SU-DHL-6 (cell line): ENCODE measurements around the gene KRT79.

Experiments
- H2AFZ ChIP-seq: fragments of 200-600 bp; sonication (generic); 2 replicates; pipeline ENCODE4 v1.6.1; 2014; ENCODE audit warnings: low read depth, mild to moderate bottlenecking, moderate library complexity, mixed read lengths, antibody characterized with exemption, low read length; ENCODE audit not compliant: severe bottlenecking
- H3F3A ChIP-seq: fragments of 200-600 bp; shearing (Covaris generic); 2 replicates; pipeline ENCODE4 v1.6.0; 2016; ENCODE audit warnings: antibody characterized with exemption, mild to moderate bottlenecking; ENCODE audit not compliant: insufficient read depth
- H3K27ac ChIP-seq: fragments of 200-600 bp; sonication (generic); 2 replicates; pipeline ENCODE4 v1.5.1; 2016; ENCODE audit warnings: low read depth, mild to moderate bottlenecking, low read length, moderate library complexity, mixed read lengths
- H3K27me3 ChIP-seq: fragments of 200-600 bp; sonication (generic), shearing (Covaris generic); 2 replicates; pipeline ENCODE4 v1.6.0; 2014; ENCODE audit warnings: mild to moderate bottlenecking, low read length
- H3K36me3 ChIP-seq: fragments of 200-600 bp; sonication (generic); 2 replicates; pipeline ENCODE4 v1.6.1; 2014; ENCODE audit warnings: mild to moderate bottlenecking, low read length, mixed read lengths
- H3K4me2 ChIP-seq: fragments of 300-600, 200-600 bp; shearing (Covaris generic), sonication (generic); 2 replicates; pipeline ENCODE4 v1.6.0; 2014; ENCODE audit warnings: low read length, low read depth, mild to moderate bottlenecking; ENCODE audit not compliant: poor library complexity, severe bottlenecking
- H3K4me3 ChIP-seq: fragments of 200-600 bp; sonication (generic); 2 replicates; pipeline ENCODE4 v1.5.1; 2014; ENCODE audit warnings: antibody characterized with exemption, low read length, mild to moderate bottlenecking, mixed read lengths; ENCODE audit not compliant: insufficient read depth, poor library complexity, severe bottlenecking
- H3K79me2 ChIP-seq: fragments of 200-600 bp; sonication (generic); 2 replicates; pipeline ENCODE4 v1.6.1; 2014; ENCODE audit warnings: mild to moderate bottlenecking, low read length, moderate library complexity; ENCODE audit not compliant: insufficient read depth
- H3K9ac ChIP-seq: fragments of 200-600 bp; sonication (generic); 2 replicates; pipeline ENCODE4 v1.7.0; 2014; ENCODE audit warnings: mild to moderate bottlenecking, low read length
- H3K9me2 ChIP-seq: fragments of 200-600 bp; sonication (generic); replicated peaks from 2 replicates; pipeline ENCODE4 v1.6.1; 2014; ENCODE audit warnings: low read length; ENCODE audit not compliant: insufficient read depth
- H3K9me3 ChIP-seq: fragments of 200-600 bp; sonication (generic); 2 replicates; pipeline ENCODE4 v1.6.1; 2014; ENCODE audit warnings: low read length, mixed read lengths; ENCODE audit not compliant: insufficient read depth
- H4K20me1 ChIP-seq: fragments of 200-600 bp; sonication (generic); 2 replicates; pipeline ENCODE4 v1.6.1; 2014; ENCODE audit warnings: low read depth, mild to moderate bottlenecking, antibody characterized with exemption, low read length, moderate library complexity, mixed read lengths
- CTCF ChIP-seq: fragments of 200-600 bp; sonication (generic); IDR thresholded peaks from one replicate; pipeline ENCODE4 v1.5.1; 2017; ENCODE audit warnings: antibody characterized with exemption, mild to moderate bottlenecking, low read length, moderate library complexity; ENCODE audit not compliant: insufficient read depth, poor library complexity, severe bottlenecking
- EZH2phosphoT487 ChIP-seq: fragments of 200-600 bp; sonication (generic), shearing (Covaris generic); conservative IDR thresholded peaks from 2 replicates; pipeline ENCODE4 v1.6.1; 2018; ENCODE audit warnings: mild to moderate bottlenecking, antibody characterized with exemption, low read length, moderate library complexity, mixed read lengths

KRT79 gene

GRCh38 chr12:52847335-52848102, 13.4 kb upstream of the KRT79 start:
- Histone ChIP-seq H3K27me3 (no peaks in the 10 kb centered on the region), H3K79me2 (no peaks in the 10 kb centered on the region), H3F3A (no peaks in the 10 kb centered on the region), H3K27ac (no peak overlapping the region), H3K9me2 (no peaks in the 10 kb centered on the region), H3K4me2 (no peak overlapping the region), H3K36me3 (no peaks in the 10 kb centered on the region), H3K9me3 (no peaks in the 10 kb centered on the region), H3K4me3 (no peak overlapping the region), H4K20me1 (no peaks in the 10 kb centered on the region), H2AFZ (no peak overlapping the region), H3K9ac (no peak overlapping the region)
- TF ChIP-seq CTCF (no peak), EZH2phosphoT487 (no peak)

- no peak overlapping the region for H3K9ac ChIP-seq
Observed at GRCh38 chr12:52846356-52846970, 12.4 kb upstream of the KRT79 start.

GRCh38 chr12:52845946-52846345, 11.8 kb upstream of the KRT79 start:
- Histone ChIP-seq H3F3A (no peaks in the 10 kb centered on the region), H3K9ac (no peak overlapping the region), H2AFZ (no peak overlapping the region), H3K9me2 (no peaks in the 10 kb centered on the region), H3K4me3 (no peak overlapping the region), H3K79me2 (no peaks in the 10 kb centered on the region), H3K9me3 (no peaks in the 10 kb centered on the region), H3K36me3 (no peaks in the 10 kb centered on the region), H3K4me2 (no peak overlapping the region), H3K27ac (no peak overlapping the region), H4K20me1 (no peaks in the 10 kb centered on the region), H3K27me3 (no peaks in the 10 kb centered on the region)
- TF ChIP-seq EZH2phosphoT487: no peak
- no peak for TF ChIP-seq CTCF

More at GRCh38 chr12:52846356-52846970, 12.4 kb upstream of the KRT79 start:
- Histone ChIP-seq H3K4me3 (no peak overlapping the region), H2AFZ (no peak overlapping the region), H3K9me2 (no peaks in the 10 kb centered on the region), H3K4me2 (no peak overlapping the region), H4K20me1 (no peaks in the 10 kb centered on the region), H3F3A (no peaks in the 10 kb centered on the region), H3K27me3 (no peaks in the 10 kb centered on the region), H3K79me2 (no peaks in the 10 kb centered on the region), H3K9me3 (no peaks in the 10 kb centered on the region), H3K36me3 (no peaks in the 10 kb centered on the region), H3K27ac (no peak overlapping the region)
- TF ChIP-seq CTCF (no peak), EZH2phosphoT487 (no peak)
